Psoas muscle (tissue), 8 donors: ENCODE measurements around the gene CDH10. TPM values are rescaled to one million over a fixed set of nuclear protein-coding genes. Genes with fewer than 3 reads are reported as not detected.

Experiments
- ATAC-seq, 4 donors: fragments of 200-7000 bp; cut with Tn5 transposase; one replicate each; pipeline ENCODE4 v1.9.1; 2020; ENCODE audit warnings: moderate library complexity in 3 of 4, mild to moderate bottlenecking in 2 of 4
- DNase-seq, 2 donors: peaks; one replicate each; pipeline ENCODE4 v3.0.0-alpha.2; 2020
- H3K27ac ChIP-seq: fragments of 200-600 bp; one replicate; pipeline ENCODE4 v1.8.0; 2022
- H3K27me3 ChIP-seq, 3 donors: fragments of 200-600 bp in 1 of 3; one replicate each; pipeline versions ENCODE4 v1.6.1 to v1.8.0; 2013 to 2022; ENCODE audit warnings: low read length in 2 of 3, mild to moderate bottlenecking in 2 of 3, moderate library complexity in 1 of 3; ENCODE audit not compliant: insufficient read depth in 3 of 3
- H3K36me3 ChIP-seq, 2 donors: fragments of 200-600 bp in 1 of 2; one replicate each; pipeline versions ENCODE4 v1.6.1 to v1.8.0; 2013 to 2022; ENCODE audit warnings: low read depth in 1 of 2, mild to moderate bottlenecking in 1 of 2, moderate library complexity in 1 of 2; ENCODE audit not compliant: insufficient read depth in 1 of 2
- H3K4me1 ChIP-seq: fragments of 200-600 bp; one replicate; pipeline ENCODE4 v1.8.0; 2022
- H3K4me3 ChIP-seq: fragments of 200-600 bp; one replicate; pipeline ENCODE4 v1.8.0; 2022; ENCODE audit warnings: mild to moderate bottlenecking
- H3K9me3 ChIP-seq: fragments of 200-600 bp; one replicate; pipeline ENCODE4 v1.8.0; 2022
- CTCF ChIP-seq: fragments of 200-600 bp; IDR thresholded peaks from one replicate; pipeline ENCODE4 v1.8.0; 2022; ENCODE audit warnings: antibody characterized with exemption
- WGBS, 3 donors: extraction: QIAGEN DNeasy Blood & Tissue Kit; methylation state at CpG; one replicate each; pipeline versions ENCODE4 v1.1.6 to v1.1.7; 2013; 5-methylcytosine and 5-hydroxymethylcytosine counted together
- intact Hi-C, 2 donors: fragments of 100-400 bp; cut with DNase I; formaldehyde crosslinking; loops; one replicate each; pipeline versions ENCODE4 v1.11.0 to v1.14.2; 2022
- polyA plus RNA-seq, 3 donors: library from polyadenylated mRNA; stranded (reverse); fragments of 200-250 nt; gene quantifications; one replicate each; pipeline ENCODE4 v1.2.3, GENCODE V29; 2013
- total RNA-seq, 4 donors: library from RNA; stranded (reverse); fragmentation: NEBNext Ultra II Directional in 2 of 4; extraction: Animal tissue kit (Norgen Biotek cat#: 25700) in 2 of 4; gene quantifications; one replicate each; pipeline versions ENCODE4 v1.2.1 to v1.2.4, GENCODE V29; 2021 to 2023
- donor health status: healthy with polysubstance abuse.
- donor health status: DM: no; HTN: no; CAD: no; lungs with moderate emphysema.
- donor health status: Bipolar disorder and iron deficiency.
- donor health status: healthy.
- donor health status: DM: yes; HTN: yes; CAD: no.
- donor health status: DM: no; HTN: no; CAD: no.
- donor health status: DM: no; HTN: no; CAD: no.
- donor health status: DM: yes; HTN: yes; CAD: no.

The CDH10 gene
- total and polyA plus RNA-seq, 7 donors, result 0.03 TPM; not detected in 6

- no peak for TF ChIP-seq CTCF
- intact Hi-C loops, result no loop called here
- WGBS, 3 donors, result 68 to 83% (median 83%) methylated on average over 1 of the region's 1 CpG
These were observed 106.4 kb downstream of the CDH10 start for GRCh38 chr5:24538346-24538745.

GRCh38 chr5:24535646-24536045 is 109.1 kb downstream of the CDH10 start:
- TF ChIP-seq CTCF, result no peak
- Histone ChIP-seq H3K36me3 (no peaks in the 10 kb centered on the region), H3K27ac (no peak overlapping the region), H3K4me1 (no peaks in the 10 kb centered on the region), H3K27me3 (no peaks in the 10 kb centered on the region), H3K9me3 (no peaks in the 10 kb centered on the region), H3K4me3 (no peak overlapping the region)
- intact Hi-C loops, result no loop called here
- ATAC-seq (no peak), DNase-seq (no peak)
- 63 to 78% (median 77%) methylated on average over 2 of the region's 2 CpGs for WGBS, 3 donors

More at GRCh38 chr5:24538346-24538745, 106.4 kb downstream of the CDH10 start:
- DNase-seq, result no peak
- H3K4me3 ChIP-seq, result no peak overlapping the region
- H3K27ac ChIP-seq, result no peak overlapping the region
- no peaks in the 10 kb centered on the region for H3K9me3 ChIP-seq
- H3K4me1 ChIP-seq, result no peaks in the 10 kb centered on the region
- no peaks in the 10 kb centered on the region for H3K27me3 ChIP-seq
- H3K36me3 ChIP-seq, result no peaks in the 10 kb centered on the region
- ATAC-seq, result no peak

GRCh38 chr5:24530906-24531305 is 113.9 kb downstream of the CDH10 start:
- TF ChIP-seq CTCF, result no peak
- H3K27ac ChIP-seq, result no peak overlapping the region
- ATAC-seq (no peak), DNase-seq (no peak)
- no peaks in the 10 kb centered on the region for H3K27me3 ChIP-seq
- no peaks in the 10 kb centered on the region for H3K4me1 ChIP-seq
- 82 to 94% (median 92%) methylated on average over 1 of the region's 1 CpG for WGBS, 3 donors
- intact Hi-C loops, result no loop called here
- H3K4me3 ChIP-seq, result no peak overlapping the region
- no peaks in the 10 kb centered on the region for H3K9me3 ChIP-seq
- H3K36me3 ChIP-seq, result no peaks in the 10 kb centered on the region

- Histone ChIP-seq H3K4me1 (no peaks in the 10 kb centered on the region), H3K27ac (no peak overlapping the region), H3K27me3 (no peaks in the 10 kb centered on the region), H3K9me3 (no peaks in the 10 kb centered on the region), H3K36me3 (no peaks in the 10 kb centered on the region), H3K4me3 (no peak overlapping the region)
- no peak for TF ChIP-seq CTCF
- intact Hi-C loops, result no loop called here
- DNase-seq, result no peak
- ATAC-seq, result no peak
- WGBS, 3 donors, result 63 to 83% (median 68%) methylated on average over 7 of the region's 7 CpGs
These were observed 119.4 kb downstream of the CDH10 start for GRCh38 chr5:24525414-24525813.

GRCh38 chr5:24512423-24512822 is 132.4 kb downstream of the CDH10 start:
- Histone ChIP-seq H3K27ac (no peak overlapping the region), H3K4me1 (no peaks in the 10 kb centered on the region), H3K4me3 (no peak overlapping the region), H3K27me3 (no peaks in the 10 kb centered on the region), H3K9me3 (no peaks in the 10 kb centered on the region), H3K36me3 (no peaks in the 10 kb centered on the region)
- no peak for TF ChIP-seq CTCF
- intact Hi-C loops, result no loop called here
- DNase-seq (no peak), ATAC-seq (no peak)
